ENCODE data around the gene CACNA2D4.

Gene CACNA2D4

GRCh38 chr12:1935242-1935641, 16.8 kb upstream of the CACNA2D4 start:
- no peak for DNase-seq (ENCODE audit: low read depth in 1 of 2, low spot score in 1 of 2)

DNA sequence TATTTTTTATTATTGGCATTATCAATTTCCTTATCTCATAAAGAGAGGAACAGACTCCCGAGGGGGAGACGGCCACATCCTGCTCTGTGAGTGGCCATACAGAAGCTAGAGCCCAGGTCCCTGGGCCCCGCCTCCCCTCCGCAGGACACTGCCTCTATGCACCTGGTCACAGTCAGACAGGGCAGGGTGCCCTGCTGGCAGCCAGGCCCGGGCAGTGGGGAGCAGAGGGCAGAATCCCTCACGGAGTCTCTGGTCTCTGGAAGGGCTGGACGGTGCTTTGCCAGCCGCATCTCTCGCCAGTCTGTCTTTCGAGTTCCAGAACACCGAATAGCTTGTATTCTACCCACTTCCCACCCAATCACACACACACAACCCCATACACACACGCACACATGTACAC, 16.4 kb upstream of the CACNA2D4 start:
- no peak for DNase-seq (ENCODE audit: low read depth in 1 of 2, low spot score in 1 of 2)

DNA sequence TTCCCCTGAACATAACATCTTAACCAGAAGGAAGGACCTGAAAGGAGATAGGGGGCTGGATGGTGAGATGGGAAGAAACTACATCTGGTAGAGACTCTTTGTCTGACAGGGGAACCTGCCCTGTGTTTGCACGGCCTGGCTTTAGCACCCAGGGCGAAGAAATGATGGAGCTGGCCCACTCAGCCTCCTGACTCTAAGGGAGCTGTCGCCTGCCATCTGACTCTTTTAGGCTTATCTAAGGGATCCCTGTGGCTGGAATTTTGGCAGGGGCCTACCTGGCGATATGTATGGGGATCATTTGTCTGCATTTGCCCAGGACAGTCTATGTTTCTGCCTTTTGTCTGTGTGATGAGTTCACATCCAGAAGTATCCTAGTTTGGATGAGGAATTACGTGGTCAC, 15.6 kb upstream of the CACNA2D4 start:
- no peak for DNase-seq (ENCODE audit: low read depth in 1 of 2, low spot score in 1 of 2)

DNA sequence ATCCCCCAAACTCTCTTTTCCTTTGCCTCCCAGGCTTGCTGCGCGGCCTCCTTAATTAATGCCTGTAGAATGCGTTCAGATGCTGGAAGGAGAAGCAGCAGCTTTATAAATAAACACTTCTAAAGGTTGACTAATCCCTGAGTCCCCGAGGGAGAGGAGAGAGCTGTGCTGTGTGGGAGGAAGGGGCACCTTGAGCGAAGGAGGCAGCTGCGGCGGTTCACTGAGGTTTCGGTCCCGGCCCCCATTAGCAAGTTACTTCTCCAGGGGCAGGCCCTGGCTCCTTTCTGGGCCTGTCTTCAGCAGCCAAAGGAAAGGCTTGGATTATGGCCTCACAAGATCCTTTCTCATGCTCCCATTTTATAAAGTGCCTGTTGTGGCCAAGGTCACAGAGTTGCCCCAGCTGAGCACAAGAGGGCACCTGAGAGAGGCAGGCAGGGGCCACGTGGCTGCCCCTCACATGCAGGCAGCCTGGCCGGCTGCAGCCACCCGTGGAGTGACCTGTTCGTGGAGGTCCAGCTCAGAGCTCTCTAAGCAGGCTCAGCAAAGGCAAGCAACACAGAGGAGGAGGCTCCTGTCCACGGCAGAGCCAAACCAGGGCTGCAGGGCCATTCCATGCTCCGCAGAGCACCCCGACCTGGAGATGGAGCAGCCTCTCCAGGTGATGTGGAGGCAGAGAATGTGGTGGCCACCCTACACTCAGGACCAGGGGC, 15.0 kb upstream of the CACNA2D4 start:
- no peak for DNase-seq (ENCODE audit: low read depth in 1 of 2, low spot score in 1 of 2)

DNA sequence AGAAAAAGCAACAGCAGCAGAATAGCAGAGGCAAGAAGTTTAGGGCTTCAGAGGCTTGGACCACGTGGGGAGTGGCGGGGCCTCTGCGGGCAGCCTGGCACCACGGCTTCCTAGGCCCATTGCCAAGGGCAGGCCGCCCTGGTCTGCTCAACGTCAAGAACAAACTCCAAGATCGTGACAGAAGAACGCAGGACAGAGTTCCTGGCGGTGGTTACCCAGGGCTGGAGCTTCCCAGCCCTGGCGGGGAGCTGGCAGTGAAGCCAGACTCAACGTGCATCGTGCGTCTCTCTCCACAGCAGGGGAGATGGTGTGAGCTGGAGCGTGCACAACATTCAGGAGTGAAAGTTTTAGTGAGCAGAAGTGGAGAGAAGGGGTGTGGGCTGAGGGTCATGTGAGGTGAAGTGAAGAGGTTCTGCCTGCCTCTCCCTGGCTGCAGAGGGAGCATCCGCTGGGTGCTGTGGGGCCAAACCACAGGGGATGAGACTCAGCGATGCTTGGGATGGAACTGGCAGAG, 13.9 kb upstream of the CACNA2D4 start:
- no peak for DNase-seq (ENCODE audit: low read depth in 1 of 2, low spot score in 1 of 2)

DNA sequence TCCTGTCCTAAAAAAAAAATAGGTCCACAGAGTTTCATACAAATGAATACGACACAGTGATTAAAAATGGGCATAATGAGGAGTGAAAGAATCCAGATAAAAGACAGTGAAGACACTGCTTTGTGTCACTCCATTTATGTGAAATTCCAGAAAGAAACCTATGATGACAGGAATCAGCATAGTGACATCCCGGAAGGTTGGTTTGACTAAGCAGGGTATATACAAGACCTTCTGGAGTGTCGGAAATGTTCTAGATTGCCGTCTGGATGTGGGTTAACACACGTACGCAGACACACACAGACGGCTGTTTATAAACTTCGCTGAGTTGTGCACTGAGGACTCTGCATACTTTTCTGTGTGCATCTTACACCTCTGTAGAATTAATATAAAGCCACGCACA, 13.2 kb upstream of the CACNA2D4 start:
- DNase-seq (ENCODE audit: low read depth in 1 of 2, low spot score in 1 of 2): no peak

DNA sequence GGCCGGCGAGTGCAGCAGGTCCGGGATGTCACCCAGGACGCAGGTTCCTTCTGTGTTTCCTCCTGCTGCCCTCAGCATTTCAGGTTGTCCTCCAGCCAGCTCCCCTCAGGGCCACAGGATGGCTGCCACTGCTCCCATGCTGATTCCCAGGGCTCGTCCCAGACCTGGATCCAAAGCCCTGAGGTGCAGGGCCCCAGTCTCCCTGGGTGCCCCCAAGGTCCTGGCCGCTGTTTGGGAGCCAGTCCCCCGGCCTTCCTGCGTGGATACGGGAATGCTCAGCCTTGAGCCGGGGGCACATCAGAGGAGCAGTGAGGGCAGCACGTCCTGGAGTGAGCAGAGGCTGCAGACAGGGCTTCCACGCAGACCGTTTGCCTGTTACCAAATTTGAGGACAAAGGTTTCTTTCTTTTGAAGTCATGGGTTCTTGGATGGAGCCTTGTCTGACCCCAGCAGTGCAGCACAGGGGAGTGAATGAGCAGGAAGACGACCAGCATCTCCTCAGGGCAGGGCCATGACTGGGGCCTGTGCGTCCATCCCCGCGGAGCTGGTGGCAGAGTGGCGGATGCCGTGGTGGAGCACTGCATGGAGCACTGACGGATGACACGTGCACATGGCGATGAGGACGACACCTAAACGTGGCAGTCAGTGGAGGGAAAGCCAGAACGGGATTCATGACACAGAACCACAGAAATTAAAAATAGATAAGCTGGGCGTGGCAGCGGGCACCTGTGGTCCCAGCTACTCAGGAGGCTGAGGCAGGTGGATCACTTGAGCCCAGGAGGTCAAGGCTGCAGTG, 12.5 kb upstream of the CACNA2D4 start:
- no peak for DNase-seq (ENCODE audit: low read depth in 1 of 2, low spot score in 1 of 2)

GRCh38 chr12:1929985-1930802, 11.7 kb upstream of the CACNA2D4 start:
- no peak for DNase-seq (ENCODE audit: low read depth in 1 of 2, low spot score in 1 of 2)

- no peak for DNase-seq (ENCODE audit: low read depth in 1 of 2, low spot score in 1 of 2)
Observed at GRCh38 chr12:1929241-1929984, 11.0 kb upstream of the CACNA2D4 start.

GRCh38 chr12:1928439-1929121, 10.1 kb upstream of the CACNA2D4 start:
- DNase-seq (ENCODE audit: low read depth in 1 of 2, low spot score in 1 of 2): no peak

GRCh38 chr12:1927751-1928351, 9.4 kb upstream of the CACNA2D4 start:
- no peak for DNase-seq (ENCODE audit: low read depth in 1 of 2, low spot score in 1 of 2)

GRCh38 chr12:1927051-1927680, 8.7 kb upstream of the CACNA2D4 start:
- no peak for DNase-seq (ENCODE audit: low read depth in 1 of 2, low spot score in 1 of 2)

DNA sequence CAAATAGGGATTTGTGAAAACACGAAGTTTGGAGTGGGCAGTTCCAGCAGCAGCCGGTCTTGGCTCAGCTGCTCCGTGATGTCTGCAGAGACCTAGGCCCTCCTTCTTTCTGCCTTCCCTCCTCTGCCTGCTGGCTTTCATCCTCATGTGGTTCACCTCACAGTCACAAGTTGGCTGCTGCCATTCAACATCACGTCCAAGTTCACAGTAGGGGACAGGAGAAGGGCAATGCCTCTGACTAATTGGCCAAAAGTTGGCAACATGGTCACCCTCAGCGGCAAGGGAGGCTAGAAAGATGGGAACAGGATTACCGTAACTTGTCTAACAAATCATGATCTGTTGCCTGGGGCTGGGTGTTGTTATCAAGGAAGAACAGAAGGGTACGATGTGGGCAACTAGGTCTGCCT, 7.8 kb upstream of the CACNA2D4 start:
- no peak for DNase-seq (ENCODE audit: low read depth in 1 of 2, low spot score in 1 of 2)

DNA sequence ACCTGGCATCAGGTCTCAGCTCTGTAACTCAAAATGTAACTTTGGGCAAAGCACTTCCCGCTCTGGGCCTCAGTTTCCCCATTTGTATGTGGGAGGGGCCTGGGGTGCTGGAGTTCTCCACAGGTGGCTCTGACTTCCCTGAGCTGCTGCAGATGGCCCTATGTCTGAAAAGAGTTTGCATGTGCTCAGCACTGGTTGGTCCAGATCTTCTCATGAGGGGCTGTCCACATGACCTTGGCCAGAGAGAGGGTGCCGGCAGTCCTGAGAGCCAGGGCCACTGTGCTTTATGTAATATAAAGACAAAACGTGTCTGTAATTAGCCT, 7.2 kb upstream of the CACNA2D4 start:
- no peak for DNase-seq (ENCODE audit: low read depth in 1 of 2, low spot score in 1 of 2)

DNA sequence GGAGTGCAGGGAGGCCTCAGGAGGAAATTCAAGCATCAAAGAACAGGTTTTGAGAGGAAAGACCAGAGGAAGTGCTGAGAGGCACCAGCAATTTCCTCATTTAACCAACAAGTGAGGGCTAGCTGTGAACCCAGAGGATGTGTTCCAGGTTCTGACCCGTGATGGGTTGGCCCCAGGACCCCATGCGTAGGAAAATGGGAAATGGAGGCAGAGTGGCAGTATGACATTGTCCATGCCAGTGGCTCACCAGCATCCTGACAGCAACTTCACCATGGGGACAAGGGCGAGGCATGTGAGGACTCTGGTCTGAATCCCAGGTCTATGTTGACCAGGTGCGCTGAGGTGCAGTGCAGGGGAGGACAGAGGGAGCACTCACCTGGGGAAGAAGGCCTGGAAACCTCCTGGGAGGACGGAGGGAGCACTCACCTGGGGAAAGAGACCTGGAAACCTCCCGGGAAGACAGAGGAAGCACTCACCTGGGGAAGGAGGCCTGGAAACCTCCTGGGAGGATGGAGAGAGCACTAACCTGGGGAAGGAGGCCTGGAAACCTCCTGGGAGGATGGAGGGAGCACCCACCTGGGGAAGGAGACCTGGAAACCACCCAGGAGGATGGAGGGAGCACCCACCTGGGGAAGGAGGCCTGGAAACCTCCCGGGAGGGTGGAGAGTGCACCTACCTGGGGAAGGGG, 6.7 kb upstream of the CACNA2D4 start:
- no peak for DNase-seq (ENCODE audit: low read depth in 1 of 2, low spot score in 1 of 2)

DNA sequence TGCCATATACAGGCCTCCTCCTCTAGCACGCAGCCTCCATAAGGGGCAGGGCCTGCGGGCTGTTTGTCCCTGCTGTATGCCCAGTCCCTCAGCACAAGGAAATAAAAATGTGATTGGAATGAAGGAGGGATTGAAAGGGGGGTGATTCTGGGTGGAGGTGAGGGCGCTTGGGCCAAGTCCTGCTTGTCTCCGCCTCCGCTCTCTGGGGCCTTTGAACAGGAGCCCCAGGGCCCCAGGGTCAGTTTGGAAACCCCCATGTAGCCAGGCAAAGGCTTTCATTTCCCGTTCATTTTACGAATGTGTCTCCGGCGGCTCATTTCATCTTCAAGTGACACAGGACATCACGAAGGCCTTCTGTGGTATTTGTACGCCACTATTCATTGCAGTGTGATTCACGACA, 4.5 kb upstream of the CACNA2D4 start:
- no peak for DNase-seq (ENCODE audit: low read depth in 1 of 2, low spot score in 1 of 2)

GRCh38 chr12:1922075-1922709, 3.7 kb upstream of the CACNA2D4 start:
- no peak for DNase-seq (ENCODE audit: low read depth in 1 of 2, low spot score in 1 of 2)

DNA sequence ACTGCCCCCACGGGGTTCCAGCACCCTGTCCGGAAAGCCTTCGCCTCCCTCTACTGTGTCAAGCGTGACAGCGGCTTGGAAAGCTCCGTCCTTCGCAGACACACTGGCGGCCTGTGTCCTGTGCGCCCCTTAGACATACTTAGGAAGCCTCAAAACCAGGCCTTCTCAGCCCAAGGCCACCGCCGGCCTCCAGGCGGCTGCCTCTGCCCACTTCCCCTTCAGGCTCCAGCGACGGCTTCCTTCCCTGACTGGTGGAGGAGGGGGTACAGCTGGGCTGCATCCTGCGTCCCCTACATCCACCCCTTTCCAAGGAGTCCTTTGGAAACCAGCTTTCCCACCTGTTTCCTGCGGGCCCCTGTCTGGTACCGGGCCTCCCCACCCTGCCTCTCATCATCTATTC, 2.5 kb upstream of the CACNA2D4 start:
- no peak for DNase-seq (ENCODE audit: low read depth in 1 of 2, low spot score in 1 of 2)

- DNase-seq (ENCODE audit: low read depth in 1 of 2, low spot score in 1 of 2): no peak
Observed at GRCh38 chr12:1920436-1920835, 2.0 kb upstream of the CACNA2D4 start.
